Fibroblast of lung (primary cell): Measurements from ENCODE around the gene ACBD7. TPM values are rescaled to one million over a fixed set of nuclear protein-coding genes. Genes with fewer than 3 reads are reported as not detected.

Experiments used
- DNase-seq, 2 donors: peaks; one replicate each; pipeline versions ENCODE4 v3.0.0 to v3.0.0-alpha.2; 2010; ENCODE audit warnings: low read depth in 2 of 2
- H2AFZ ChIP-seq: 2 replicates; pipeline ENCODE4 v1.5.1; 2012; ENCODE audit warnings: low read length, control low read depth, inconsistent platforms
- H3K27ac ChIP-seq: 2 replicates; pipeline ENCODE4 v1.5.1; 2011; ENCODE audit warnings: low read length, control low read depth; ENCODE audit not compliant: insufficient read depth
- H3K27me3 ChIP-seq: 2 replicates; pipeline ENCODE4 v1.5.1; 2011; ENCODE audit warnings: mild to moderate bottlenecking, low read length; ENCODE audit not compliant: control insufficient read depth, insufficient read depth
- H3K36me3 ChIP-seq: 2 replicates; pipeline ENCODE4 v1.5.1; 2011; ENCODE audit warnings: low read length; ENCODE audit not compliant: control insufficient read depth, insufficient read depth
- H3K4me1 ChIP-seq: 2 replicates; pipeline ENCODE4 v1.5.1; 2011; ENCODE audit warnings: low read length; ENCODE audit not compliant: control insufficient read depth, insufficient read depth; ENCODE audit errors: extremely low read depth
- H3K4me2 ChIP-seq: 2 replicates; pipeline ENCODE4 v1.5.1; 2011; ENCODE audit warnings: low read length, control low read depth; ENCODE audit not compliant: insufficient read depth; ENCODE audit errors: extremely low read depth
- H3K4me3 ChIP-seq, 4 experiments: fragments of 200-600 bp in 1 of 4; sonication (generic) in 1 of 4; replicated peaks in 1 of 4; 2 replicates each; pipeline ENCODE4 v1.5.1; 2011 to 2016; ENCODE audit warnings: low read length in 4 of 4, low read depth in 3 of 4, mild to moderate bottlenecking in 3 of 4, control low read depth in 2 of 4, inconsistent platforms in 1 of 4, mixed read lengths in 1 of 4; ENCODE audit not compliant: insufficient read depth in 1 of 4; ENCODE audit errors: control extremely low read depth in 1 of 4
- H3K79me2 ChIP-seq: 2 replicates; pipeline ENCODE4 v1.5.1; 2012; ENCODE audit warnings: mild to moderate bottlenecking, low read length, inconsistent platforms; ENCODE audit not compliant: control insufficient read depth, insufficient read depth
- H3K9ac ChIP-seq: 2 replicates; pipeline ENCODE4 v1.5.1; 2011; ENCODE audit warnings: mild to moderate bottlenecking, low read length, control low read depth; ENCODE audit not compliant: insufficient read depth
- H3K9me3 ChIP-seq: 2 replicates; pipeline ENCODE4 v1.5.1; 2012; ENCODE audit warnings: low read depth, low read length; ENCODE audit not compliant: control insufficient read depth, insufficient read depth
- H4K20me1 ChIP-seq: 2 replicates; pipeline ENCODE4 v1.5.1; 2011; ENCODE audit warnings: low read length; ENCODE audit not compliant: control insufficient read depth, insufficient read depth; ENCODE audit errors: extremely low read depth
- CTCF ChIP-seq, 2 donors: IDR thresholded peaks in 1 of 2; conservative IDR thresholded peaks in 1 of 2; 1 replicate in 1 of 2; 2 replicates in 1 of 2; pipeline ENCODE4 v1.5.1; 2011 to 2012; ENCODE audit warnings: low read length in 2 of 2, control low read depth in 1 of 2, inconsistent platforms in 1 of 2, low read depth in 1 of 2, mild to moderate bottlenecking in 1 of 2
- EZH2 ChIP-seq: IDR thresholded peaks from 2 replicates; pipeline ENCODE4 v1.5.1; 2012; ENCODE audit warnings: low read length, control low read depth, mild to moderate bottlenecking; ENCODE audit errors: missing control alignments
- polyA plus RNA-seq, 2 donors: library from polyadenylated mRNA; depleted of rRNA in 1 of 2; stranded (reverse) in 1 of 2; unstranded in 1 of 2; fragments of >200 nt; gene quantifications; 2 replicates each; pipeline ENCODE4 v1.2.1, GENCODE V29; 2011 to 2012; ENCODE audit warnings: missing spikeins in 1 of 2
- total RNA-seq: library from RNA; depleted of rRNA; stranded (reverse); fragments of >200 nt; gene quantifications from 2 replicates; pipeline ENCODE4 v1.2.1, GENCODE V29; 2014

The ACBD7 gene
- total and polyA plus RNA-seq, 2 donors (not counting 1 experiment from before 2014, with no cell fraction given), result 0.42 to 4.1 TPM

- H3K9me3 ChIP-seq, result no peaks in the 10 kb centered on the region
- no peaks in the 10 kb centered on the region for H3K27me3 ChIP-seq
- no peak overlapping the region for H3K27ac ChIP-seq
- no peak overlapping the region for H3K4me3 ChIP-seq
- no peak overlapping the region for H3K9ac ChIP-seq
- peaks cover 6% of the 10 kb centered on the region for H3K4me1 ChIP-seq
- no peaks in the 10 kb centered on the region for H4K20me1 ChIP-seq
- peak; percentile 22 to 56 for DNase-seq
- H2AFZ ChIP-seq, result no peak overlapping the region
- no peaks in the 10 kb centered on the region for H3K79me2 ChIP-seq
- peaks cover 9% of the 10 kb centered on the region for H3K36me3 ChIP-seq
- TF ChIP-seq CTCF (conservative IDR thresholded peaks at IDR 0.05 in 1 of 2, IDR thresholded peaks at IDR 0.05 in 1 of 2; ENCODE audit: low read depth in 1 of 2, low read length in 2 of 2), result no peak
- no peak for TF ChIP-seq EZH2
- H3K4me2 ChIP-seq, result no peak overlapping the region
Measured at GRCh38 chr10:15121707-15122106, 33.1 kb upstream of the ACBD7 start.

DNA sequence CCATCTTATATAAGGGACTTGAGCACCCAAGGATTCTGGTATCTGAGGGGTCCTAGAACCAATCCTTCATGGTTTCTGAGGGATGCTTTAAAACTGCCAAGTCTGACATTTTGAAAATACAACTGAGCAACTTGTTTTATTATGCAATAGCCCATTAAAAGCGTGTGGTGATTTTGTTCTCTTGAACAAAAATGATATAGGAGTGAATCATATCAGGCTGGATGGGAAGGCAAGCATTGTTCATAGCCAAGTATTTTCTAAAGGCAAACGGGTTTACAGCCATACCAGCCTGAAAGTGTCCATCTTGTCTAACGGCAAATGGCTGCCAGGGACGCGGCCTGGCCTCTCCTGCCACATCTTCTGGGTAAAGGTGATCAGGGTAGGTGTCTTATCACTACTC lies 31.9 kb upstream of the ACBD7 start:
- no peak overlapping the region for H3K4me2 ChIP-seq
- H3K27me3 ChIP-seq, result no peaks in the 10 kb centered on the region
- peaks cover 6% of the 10 kb centered on the region for H3K36me3 ChIP-seq
- H3K27ac ChIP-seq, result no peak overlapping the region
- no peak overlapping the region for H2AFZ ChIP-seq
- H4K20me1 ChIP-seq, result no peaks in the 10 kb centered on the region
- H3K79me2 ChIP-seq, result no peaks in the 10 kb centered on the region
- no peaks in the 10 kb centered on the region for H3K9me3 ChIP-seq
- no peak overlapping the region for H3K4me3 ChIP-seq
- TF ChIP-seq EZH2 (no peak), CTCF (conservative IDR thresholded peaks at IDR 0.05 in 1 of 2, IDR thresholded peaks at IDR 0.05 in 1 of 2; ENCODE audit: low read depth in 1 of 2, low read length in 2 of 2) (no peak)
- no peak overlapping the region for H3K9ac ChIP-seq
- DNase-seq, result peak; percentile 72 to 80
- peaks cover 6% of the 10 kb centered on the region for H3K4me1 ChIP-seq

- Histone ChIP-seq H3K9ac (no peak overlapping the region), H3K27me3 (no peaks in the 10 kb centered on the region), H4K20me1 (no peaks in the 10 kb centered on the region), H3K9me3 (no peaks in the 10 kb centered on the region), H2AFZ (no peak overlapping the region), H3K4me3 (no peak overlapping the region), H3K4me2 (no peak overlapping the region), H3K27ac (no peak overlapping the region), H3K4me1 (peaks cover 4% of the 10 kb centered on the region), H3K36me3 (peaks cover 2% of the 10 kb centered on the region), H3K79me2 (no peaks in the 10 kb centered on the region)
- DNase-seq, result no peak
- no peak for TF ChIP-seq CTCF (conservative IDR thresholded peaks at IDR 0.05 in 1 of 2, IDR thresholded peaks at IDR 0.05 in 1 of 2; ENCODE audit: low read depth in 1 of 2, low read length in 2 of 2)
- no peak for TF ChIP-seq EZH2
Measured at GRCh38 chr10:15118615-15119014, 30.0 kb upstream of the ACBD7 start.
